NB4 (cell line): ENCODE results near the gene HDAC1.

Source experiments
- MYC ChIP-seq: IDR thresholded peaks from 2 replicates; pipeline ENCODE4 v1.6.1; 2011; ENCODE audit warnings: low read depth, low read length
- POLR2A ChIP-seq: IDR thresholded peaks from 2 replicates; pipeline ENCODE4 v1.6.1; 2011; ENCODE audit warnings: mild to moderate bottlenecking; ENCODE audit not compliant: insufficient read length; ENCODE audit errors: extremely low read depth
- TF ChIP-seq, protein P1 (sequence below): IDR thresholded peaks from one replicate; pipeline ENCODE4 v1.5.1; 2012; ENCODE audit warnings: low read depth, low read length

DNA sequence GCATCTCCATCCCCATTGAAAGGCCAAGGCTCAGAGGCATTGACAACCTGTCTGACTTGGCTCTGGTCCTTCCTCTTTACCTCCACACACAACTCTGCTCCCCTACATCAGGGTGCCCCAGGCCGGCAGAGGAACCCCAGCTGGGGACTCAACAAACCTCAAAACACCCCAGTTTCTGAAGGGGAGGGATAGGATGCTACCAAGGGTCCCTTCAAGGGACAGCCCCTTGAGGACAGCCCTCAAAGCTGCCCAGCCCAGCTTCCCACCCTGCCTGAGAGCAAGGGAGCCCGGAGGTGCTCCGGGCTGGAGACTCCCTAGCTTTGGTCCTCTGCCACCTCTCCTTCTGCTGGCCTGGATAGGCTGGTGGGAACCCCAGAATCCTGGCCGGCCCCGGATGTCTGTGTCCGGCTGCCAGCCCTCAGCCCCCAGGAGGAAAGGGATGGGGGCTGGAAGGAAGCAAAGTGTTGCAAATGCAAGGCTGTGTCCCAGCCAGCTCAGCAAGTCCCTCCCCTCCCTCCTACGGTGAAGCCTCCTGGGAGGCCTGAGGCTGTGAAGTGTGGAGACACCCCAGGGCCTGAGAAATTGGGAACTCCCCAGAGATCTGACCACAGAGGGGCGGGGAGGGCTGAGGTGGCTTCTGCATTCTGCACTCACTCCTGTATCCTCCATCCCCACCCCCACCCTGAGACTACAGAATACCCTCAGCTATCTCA is 45.2 kb downstream of the HDAC1 start:
- TF ChIP-seq, protein P1, sequence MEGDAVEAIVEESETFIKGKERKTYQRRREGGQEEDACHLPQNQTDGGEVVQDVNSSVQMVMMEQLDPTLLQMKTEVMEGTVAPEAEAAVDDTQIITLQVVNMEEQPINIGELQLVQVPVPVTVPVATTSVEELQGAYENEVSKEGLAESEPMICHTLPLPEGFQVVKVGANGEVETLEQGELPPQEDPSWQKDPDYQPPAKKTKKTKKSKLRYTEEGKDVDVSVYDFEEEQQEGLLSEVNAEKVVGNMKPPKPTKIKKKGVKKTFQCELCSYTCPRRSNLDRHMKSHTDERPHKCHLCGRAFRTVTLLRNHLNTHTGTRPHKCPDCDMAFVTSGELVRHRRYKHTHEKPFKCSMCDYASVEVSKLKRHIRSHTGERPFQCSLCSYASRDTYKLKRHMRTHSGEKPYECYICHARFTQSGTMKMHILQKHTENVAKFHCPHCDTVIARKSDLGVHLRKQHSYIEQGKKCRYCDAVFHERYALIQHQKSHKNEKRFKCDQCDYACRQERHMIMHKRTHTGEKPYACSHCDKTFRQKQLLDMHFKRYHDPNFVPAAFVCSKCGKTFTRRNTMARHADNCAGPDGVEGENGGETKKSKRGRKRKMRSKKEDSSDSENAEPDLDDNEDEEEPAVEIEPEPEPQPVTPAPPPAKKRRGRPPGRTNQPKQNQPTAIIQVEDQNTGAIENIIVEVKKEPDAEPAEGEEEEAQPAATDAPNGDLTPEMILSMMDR: no peak
- TF ChIP-seq POLR2A: no peak
- TF ChIP-seq MYC: no peak
